Midbrain (tissue), 1 donor: ENCODE results near the gene C2orf92.
"Not testable (repeated sequence)": the region's sequence is repeated elsewhere in the genome, so short reads cannot be mapped to it uniquely, and the experiment has no call there.

Source experiments
- DNase-seq: peaks from one replicate; lab custom pipeline; 2025; lab: John Stamatoyannopoulos, UW

The C2orf92 gene

DNA sequence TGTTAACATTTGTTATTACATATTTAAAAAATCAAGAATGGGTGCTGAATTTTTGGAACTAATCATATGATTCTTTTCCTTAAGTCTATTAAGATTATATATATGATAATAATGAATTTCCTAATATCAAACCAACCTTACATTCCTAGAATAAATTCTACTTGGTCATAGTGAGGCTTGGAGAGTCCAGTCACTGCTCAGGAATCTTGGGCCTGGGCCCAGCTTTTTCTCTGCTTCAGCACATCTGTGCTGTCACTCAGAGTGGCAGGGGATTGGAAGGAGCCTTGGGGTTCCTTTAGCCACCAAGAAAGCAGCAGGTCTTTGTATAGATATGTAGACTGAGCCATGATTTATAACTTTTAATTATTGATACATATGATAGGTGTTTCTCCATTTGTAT, 24.0 kb downstream of the C2orf92 start:
- DNase-seq = no peak

DNA sequence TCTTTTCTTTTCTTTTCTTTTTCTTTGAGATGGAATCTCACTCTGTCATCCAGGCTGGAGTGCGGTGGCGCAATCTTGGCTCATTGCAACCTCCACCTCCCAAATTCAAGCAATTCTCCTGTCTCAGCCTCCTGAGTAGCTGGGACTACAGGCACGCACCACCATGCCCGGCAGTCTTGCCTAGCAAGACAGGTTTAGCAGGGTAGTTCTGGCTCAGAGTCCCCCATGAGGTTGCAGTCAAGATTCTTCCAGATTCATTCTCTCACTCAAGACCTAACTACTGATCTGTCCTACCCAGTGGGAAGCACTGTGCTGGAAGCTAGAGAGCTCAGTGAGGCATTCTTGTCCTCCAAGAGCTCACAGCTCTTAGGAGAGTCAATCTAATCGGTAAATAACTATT, 26.2 kb downstream of the C2orf92 start:
- DNase-seq = no peak

DNA sequence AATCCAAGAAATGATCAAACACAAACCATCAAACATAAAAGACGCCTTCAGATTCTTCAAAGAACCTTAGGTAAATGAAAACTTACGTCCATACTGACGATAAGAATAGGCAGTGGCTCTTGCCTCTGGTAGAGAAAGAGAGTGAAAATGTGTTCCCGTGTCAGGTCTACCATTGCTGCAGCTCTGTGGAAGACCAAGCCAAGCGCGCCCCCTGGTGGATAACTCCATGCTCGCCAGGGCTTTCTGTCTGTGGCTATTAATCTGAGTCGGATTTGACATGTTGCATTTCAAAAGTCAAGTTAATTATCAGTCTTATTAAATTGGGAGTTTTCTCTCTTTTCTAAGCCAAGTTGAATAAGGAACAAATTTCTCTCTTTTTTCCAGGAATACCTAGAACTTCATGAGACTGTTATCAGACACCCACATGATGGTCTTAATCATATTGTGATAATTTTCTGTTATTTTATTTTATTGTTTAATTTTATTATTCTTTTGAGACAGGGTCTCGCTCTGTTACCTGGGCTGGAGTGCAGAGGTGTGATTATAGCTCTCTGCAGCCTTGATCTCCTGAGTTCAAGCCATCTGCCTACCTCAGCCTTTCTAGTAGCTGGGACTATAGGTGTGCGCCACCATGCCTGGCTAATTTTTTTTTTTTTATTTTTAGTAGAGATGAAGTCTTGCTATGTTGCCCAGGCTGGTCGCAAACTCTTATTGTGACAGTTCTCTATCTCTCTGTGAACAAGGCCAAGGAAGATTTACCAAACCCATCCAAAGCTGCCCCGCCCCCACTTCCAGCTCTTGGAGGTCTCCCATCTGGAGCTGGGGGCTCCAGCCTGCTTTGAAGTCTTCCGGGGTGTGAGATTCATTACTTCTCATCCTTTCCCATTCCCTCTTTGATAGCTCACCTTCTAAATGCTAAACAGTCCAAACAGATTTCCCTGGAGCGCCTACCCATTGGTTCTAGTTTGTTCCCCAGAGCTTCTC, 28.0 kb downstream of the C2orf92 start:
- DNase-seq = peak; percentile 92

DNA sequence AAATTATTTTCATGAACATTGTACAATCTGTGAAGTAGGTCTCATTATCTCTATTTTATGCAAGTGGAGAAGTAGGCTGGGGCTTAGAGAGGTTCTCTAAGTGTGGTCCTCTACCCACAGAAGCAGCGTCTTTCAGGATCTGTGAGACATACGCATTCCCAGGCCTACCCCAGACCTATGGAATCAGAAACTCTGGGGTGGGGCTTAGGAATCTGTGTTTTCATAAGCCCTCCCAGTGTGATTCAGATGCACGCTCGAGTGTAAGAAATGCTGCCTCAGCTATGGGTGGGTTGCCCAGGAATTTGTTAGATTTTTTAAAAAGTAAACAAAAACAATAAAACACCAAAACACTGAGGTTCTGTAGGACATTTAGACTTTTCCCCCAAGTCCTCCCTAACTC, 29.0 kb downstream of the C2orf92 start:
- DNase-seq = no peak

DNA sequence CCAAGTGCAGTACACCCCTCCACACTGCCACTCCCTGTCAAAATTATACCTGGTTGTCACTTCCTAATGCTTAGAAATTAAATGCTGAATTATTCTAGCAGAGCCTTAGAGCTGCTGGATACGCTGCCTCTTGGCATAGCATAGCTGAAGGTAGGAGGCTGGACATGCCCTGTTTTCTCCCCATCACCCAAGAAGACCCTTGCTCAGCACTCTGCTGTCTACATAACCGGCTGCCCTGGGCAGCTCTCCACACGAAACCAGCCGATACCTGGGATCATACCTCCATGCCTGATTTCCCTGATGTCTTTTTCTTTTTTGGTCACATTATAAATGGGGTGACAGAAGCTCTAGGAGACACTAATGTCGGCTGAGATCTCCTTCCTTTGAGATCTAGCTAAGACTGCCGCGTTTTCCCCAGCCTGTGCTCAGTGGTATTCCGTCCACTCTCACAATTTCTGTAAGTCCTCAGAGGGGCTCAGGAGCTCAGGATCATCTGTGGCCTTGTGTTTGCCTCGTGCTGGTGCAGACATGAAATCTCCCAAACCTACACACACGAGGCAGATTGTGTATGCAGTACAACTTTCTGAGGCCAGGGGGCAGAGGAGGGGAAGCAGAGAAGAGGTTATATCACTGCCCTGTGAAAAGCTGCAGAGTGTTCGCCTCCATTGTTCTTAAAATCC, 30.4 kb downstream of the C2orf92 start:
- peak; percentile 54 for DNase-seq

DNA sequence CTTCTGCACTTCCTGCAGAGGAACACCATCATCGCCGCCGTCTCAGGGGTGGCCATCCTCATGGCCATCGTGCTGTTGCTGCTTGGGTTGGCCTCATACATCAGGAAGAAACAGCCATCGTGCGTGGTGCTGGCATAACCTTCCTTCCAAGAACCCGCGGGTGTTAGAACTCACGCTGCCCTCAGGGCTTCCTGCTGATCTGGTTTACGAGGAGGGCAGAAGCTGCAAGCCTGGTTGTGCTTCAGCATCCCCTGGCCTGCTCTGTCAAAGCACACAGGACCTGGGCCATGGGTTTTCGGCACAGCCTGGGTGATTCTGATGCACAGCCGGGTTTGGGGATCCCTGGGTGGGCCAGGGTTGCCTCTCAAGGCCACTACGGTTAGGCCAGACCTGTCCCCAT, 31.7 kb downstream of the C2orf92 start:
- DNase-seq = no peak

DNA sequence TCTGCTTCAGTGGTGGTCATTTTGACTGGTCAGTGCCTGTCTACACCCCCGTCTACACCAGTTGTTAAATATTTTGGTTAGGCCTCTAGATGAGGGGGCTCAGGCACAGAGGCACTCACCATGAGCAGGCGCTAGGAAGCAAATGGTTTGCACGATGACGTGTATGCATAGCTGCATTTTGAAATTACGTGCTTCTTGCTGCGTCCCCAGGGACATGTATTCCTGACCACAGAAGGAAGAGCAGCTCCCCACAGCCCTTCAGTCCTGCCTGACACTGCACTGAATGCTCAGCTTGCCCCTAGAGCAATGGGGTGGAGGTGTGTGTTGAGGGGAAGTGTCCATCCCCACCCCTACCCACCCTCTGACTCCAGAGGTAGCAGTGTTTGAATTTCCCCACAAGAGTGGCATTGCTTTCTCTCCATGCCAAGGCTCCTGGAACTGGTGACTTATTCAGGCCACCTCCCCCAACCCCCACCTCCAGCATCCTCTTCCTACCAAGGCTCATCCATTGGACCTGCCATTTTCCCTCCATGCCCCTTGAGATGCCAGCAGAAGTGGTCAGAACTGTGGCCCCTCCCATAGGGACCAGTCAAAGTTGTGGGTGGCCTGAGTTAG, 32.4 kb downstream of the C2orf92 start:
- no peak for DNase-seq

DNA sequence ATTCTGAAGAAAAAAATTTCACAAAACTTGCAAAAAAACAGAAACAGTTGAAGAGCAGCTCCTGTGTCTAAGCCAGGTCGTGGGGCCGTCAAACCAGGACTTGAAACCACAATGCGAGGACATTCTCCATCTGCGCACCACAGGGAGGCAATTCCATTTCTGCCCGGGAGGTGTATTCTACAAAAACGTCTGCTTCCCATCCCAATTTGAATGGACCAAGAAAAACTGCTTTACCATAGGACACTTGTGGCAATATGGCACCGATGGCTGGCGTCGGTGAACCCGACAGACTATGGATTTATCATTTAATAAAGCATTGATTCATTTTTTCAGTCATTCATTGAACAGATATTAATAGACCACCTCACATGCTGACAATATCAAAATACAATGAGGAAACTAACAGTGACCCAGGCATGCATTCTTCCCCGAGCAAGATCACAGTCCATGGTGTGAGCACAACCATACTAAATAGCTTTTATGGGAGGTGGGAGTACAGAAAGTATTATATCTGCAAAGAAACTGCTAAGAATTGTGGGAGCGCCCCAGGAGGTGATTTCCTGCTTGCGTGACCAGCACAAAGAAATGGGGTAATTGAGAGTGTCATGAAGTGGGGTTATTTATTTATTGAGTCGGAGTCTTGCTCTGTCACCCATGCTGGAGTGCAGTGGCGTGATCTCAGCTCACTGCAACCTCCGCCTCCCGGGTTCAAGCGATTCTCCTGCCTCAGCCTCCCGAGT, 33.4 kb downstream of the C2orf92 start:
- no peak for DNase-seq

DNA sequence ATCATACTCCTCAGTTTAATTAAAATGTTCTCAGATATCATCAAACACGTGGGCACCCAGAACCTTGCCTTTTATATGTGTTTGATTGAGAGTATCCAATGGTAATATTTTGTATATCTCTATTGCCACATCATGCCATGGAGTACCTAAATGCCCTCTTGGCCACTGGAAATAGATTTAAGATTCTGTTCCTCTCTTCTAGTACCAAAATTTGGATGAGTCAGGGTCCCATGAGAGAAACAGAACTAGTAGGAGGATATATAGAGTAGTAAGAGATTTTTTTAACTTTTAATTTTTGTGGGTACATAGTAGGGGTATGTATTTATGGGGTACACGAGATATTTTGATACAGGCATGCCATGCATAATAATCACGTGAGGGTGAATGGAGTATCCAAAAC, 34.2 kb downstream of the C2orf92 start:
- no peak for DNase-seq

DNA sequence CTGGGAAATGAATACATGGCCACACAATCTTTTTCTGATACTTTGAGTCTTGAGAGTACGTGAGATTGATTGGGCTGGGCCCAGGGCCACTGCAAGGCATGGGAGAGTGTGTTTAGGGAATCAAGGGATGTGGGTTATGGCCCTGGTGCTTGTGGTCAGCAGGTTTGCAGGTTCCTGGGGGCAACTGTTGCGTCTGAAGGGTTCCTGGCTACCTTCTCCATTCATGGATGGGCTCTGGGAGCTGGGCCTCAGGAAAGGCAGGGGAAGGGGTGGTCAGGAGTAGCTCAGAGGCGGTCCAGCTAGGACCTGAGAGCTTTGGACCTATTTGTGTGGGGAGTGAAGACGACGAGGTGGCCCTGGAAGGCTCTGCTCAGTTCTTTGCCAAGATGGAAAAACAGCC, 35.5 kb downstream of the C2orf92 start:
- DNase-seq = no peak

DNA sequence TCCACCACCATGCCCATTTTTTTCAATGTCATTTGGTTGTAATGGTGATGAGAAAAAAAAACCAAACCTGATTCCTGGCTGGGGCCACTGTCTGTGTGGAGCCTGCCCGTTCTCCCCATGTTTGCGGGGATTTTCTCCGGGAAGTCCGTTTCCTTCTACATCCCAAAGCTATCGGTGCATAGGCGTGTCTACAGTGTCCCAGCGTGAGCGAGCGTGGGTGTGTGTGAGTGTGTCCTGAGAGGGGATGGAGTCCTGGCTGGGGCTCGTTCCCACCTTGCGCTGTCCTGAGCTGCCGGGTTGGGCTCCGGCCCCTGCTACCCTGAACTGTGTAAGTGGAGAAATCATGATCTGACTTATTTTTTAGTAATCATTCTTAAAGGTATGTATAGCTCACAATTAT, 36.6 kb downstream of the C2orf92 start:
- DNase-seq = no peak

DNA sequence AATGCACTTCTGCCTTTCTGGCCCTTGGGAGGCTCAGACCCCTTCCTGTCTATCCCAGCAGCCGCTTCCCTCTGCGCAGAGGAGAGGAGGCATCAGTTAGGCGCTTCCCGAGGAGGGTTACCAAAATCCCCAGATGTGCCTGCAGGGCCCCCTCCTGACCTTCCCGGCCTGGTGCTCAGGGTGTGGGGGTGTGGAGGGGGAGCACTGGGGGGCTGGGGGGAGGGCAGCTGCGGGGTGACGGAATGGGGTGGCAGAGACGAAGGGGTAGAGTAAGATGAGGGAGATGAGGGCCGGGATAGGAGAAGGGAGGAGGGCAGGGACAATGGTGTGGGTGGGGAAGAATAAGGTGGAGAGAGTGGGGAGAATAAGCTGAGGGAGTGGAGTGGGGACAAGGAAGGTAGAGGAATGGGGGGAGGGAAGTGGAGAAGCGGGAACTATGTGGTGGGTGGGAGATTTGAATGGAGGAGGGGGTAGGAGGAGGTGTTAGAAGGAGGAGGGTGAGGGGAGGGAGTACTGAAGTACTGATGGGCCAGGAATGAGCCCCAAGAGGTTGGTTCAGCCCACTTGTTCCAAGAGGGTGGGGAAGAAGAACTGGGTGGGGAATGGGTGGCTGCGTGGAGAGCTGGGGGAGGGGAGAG, 37.3 kb downstream of the C2orf92 start:
- no peak for DNase-seq

DNA sequence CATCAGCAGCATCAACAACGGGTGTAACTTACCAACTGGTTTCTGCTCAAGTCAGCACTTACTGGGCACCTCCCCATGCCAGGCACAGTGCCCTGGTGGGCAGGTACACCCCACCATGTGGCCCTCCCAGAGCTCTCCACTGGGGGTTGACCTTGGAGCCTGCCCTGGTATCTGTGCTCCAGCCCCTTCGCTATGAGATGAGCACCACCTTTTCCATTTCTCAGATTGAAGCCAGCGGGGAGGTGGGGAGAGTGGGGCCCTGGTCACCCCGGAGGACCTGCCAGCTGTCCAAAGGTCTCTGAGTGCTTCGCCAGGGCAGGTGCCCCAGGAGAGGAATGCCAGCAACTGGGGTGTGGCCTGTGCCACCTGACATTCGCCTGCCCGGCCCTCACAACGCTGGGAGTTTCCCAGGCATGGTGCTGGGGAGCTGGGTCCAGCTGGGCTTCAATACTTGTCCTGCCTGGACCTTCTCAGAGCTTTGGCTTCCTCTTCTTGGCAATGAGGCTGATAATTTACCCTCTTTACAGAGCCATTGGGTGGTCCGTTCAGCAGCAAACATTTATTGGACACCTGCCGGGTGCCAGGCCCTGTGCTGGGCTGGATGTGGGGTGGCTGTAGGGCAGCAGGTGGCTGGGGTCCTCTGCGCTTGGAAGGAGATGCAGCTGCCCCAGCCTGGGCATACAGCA, 38.0 kb downstream of the C2orf92 start:
- DNase-seq = no peak

DNA sequence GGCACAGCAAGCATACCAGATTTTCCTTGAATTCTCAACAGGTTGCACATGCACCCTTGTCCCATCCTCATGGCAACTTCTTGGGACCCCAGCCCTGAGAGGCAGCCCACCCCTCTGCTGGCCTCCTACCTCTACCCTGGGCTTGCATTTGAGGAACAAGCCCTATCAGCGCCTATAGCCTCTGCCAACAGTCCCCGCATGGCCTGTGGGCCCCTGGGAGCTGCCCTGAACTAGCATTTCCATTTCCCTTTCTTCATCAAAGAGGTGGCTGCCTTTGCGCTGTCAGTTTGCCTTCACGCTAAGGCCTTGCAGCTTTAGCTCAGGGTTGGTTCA, 38.5 kb downstream of the C2orf92 start:
- no peak for DNase-seq

DNA sequence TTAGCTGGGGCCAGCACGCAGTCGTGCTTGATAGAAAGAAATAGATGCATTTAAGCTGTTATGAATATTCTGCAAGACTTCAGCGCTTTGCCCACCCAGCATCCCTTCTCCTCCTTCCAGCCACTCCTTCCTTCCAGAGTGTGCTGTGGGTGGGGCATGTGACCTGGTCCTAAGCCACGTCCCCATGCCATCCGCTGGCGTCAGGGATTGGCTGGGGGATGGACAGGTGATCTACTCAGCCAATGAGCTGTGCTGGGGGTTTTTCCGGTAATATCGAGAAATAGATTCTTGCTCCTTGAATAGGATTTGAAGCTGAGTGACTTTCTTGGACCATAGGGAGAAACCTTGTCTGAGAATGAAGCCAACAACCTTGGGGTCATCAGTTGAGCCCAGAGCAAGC, 39.1 kb downstream of the C2orf92 start:
- no peak for DNase-seq

DNA sequence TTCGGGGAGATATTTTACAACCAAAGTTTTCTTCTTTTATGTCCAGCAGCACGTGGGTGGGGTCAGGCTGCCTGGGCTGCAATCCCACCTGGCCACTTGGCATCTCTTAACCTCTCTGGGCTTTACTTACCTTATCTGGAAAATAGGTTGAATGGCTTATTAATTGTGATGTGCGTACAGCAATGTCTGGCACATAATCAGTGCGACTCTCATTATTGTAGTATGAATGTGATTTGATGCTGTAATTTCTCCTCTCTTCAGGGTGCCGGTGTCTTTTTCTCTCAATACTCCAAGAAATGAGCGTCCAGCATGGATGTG, 41.8 kb downstream of the C2orf92 start:
- DNase-seq = no peak

DNA sequence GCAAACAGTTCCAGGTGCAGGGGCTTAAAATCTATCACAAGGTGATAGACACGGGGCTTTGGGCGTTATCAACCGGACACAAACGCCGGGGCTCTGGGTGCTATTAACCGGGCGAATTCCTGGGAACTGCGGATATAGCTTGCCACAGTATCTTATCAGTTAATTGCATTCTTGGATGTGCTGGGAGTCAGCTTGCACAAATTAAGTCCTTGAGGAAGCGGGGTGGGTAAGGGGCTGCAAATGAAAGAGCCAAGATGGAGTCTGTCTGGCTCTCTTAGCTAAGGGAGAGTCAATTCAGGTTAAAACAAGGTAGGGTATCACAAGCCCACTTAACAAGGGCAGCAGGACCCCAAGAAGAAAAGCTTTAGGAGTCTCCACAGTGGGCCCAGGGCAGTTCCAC, 42.7 kb downstream of the C2orf92 start:
- DNase-seq = not testable (repeated sequence)

DNA sequence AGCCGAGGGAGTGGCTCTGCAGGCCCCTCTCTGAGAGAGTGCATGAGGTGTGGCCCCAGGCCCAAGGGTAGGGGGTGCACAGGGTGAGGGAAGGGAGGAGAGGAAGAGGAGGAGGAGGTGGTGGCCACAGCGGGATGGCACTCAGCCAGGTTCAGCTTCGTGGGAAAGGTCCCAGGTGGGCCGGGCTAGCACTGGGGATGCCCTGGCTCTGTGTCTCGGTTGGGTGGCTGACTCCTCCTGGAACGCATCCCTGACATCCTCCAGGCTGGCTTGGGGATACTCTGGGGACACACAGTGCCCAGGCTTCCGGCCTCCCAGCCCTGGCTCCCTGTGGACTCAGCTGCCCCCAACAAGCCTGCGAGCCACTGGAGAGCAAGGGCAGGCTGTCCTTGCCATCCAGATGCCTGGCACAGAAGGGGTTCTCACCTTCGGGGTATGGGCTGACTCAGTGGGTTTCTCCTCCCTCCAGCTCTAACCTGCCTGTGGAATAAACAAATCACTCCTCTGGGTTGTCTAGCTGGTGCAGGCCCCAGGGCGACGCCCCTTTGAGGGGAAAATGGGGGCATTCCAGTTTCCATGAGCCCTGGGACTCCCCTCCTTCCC, 43.3 kb downstream of the C2orf92 start:
- no peak for DNase-seq

DNA sequence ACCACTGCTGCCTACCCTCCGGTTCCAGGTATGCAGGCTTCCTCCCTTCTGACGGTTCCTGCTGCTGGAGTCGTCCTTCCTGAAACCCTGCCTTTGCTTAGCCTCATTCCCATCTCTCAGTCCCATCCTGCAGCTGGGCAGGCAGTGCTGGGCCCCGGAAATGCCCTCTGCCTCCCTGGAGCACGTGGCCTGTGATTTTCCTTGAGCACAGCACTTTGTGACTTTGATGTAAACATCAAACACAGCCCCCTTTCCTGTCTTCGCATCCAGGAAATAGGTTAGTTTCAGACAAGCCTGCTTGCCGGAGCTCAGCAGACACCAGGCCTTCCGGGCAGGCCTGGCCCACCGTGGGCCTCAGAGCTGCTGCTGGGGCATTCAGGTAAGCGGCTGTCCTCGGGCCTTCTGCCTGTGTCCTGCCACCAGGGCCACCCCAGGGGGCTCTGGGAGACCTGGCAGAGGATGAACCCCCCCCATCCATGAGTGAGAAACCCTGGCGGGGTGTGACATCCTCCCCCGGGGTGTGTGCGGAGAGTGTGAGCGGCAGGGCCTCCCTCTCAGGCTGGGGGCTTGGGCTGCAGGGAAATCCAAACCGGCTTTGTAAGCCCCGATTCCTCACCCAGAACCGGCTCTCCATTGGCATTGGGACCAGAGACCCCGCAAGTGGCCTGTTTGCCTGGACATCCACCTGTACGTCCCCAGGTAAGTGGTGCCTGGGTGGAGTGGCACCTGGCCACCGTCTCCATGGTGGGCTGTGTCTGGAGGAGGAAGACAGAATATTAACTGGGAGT, 44.0 kb downstream of the C2orf92 start, which contains the start of gene ZAP70:
Gene ZAP70 (plus strand): TSS at position 281 of the 788 bp plus-strand sequence. CDS start 10,461 bp downstream, outside the sequence.
- DNase-seq = no peak
